Smooth muscle cell (in vitro differentiated cells): Measurements from ENCODE around the gene GAD2. TPM values are rescaled to one million over a fixed set of nuclear protein-coding genes. Genes with fewer than 3 reads are reported as not detected.
A peak's percentile ranks its signal among the peaks of the same experiment; 100 is the strongest.

Experiments used
- DNase-seq: peaks from one replicate; lab custom pipeline; 2025; ENCODE audit not compliant: unreplicated experiment; lab: John Stamatoyannopoulos, UW
- H2AFZ ChIP-seq: fragments of 200-600 bp; sonication (generic); 2 replicates; pipeline ENCODE4 v1.6.0; 2016; ENCODE audit warnings: antibody characterized with exemption, low read depth, mild to moderate bottlenecking
- H3F3A ChIP-seq: fragments of 200-600 bp; sonication (generic); 2 replicates; pipeline ENCODE4 v1.6.0; 2017; ENCODE audit warnings: antibody characterized with exemption, low read depth
- H3K27ac ChIP-seq: fragments of 200-600 bp; sonication (generic); 2 replicates; pipeline ENCODE4 v1.5.1; 2016; ENCODE audit warnings: low read depth, mild to moderate bottlenecking
- H3K27me3 ChIP-seq: fragments of 200-600 bp; sonication (generic); 2 replicates; pipeline ENCODE4 v1.6.1; 2016; ENCODE audit warnings: low read depth, mild to moderate bottlenecking
- H3K36me3 ChIP-seq: fragments of 200-600 bp; sonication (generic); 2 replicates; pipeline ENCODE4 v1.5.1; 2016; ENCODE audit warnings: low read depth
- H3K4me1 ChIP-seq: fragments of 200-600 bp; sonication (generic); 2 replicates; pipeline ENCODE4 v1.5.1; 2016; ENCODE audit warnings: low read depth
- H3K4me2 ChIP-seq: fragments of 200-600 bp; sonication (generic); 2 replicates; pipeline ENCODE4 v1.6.0; 2016; ENCODE audit warnings: mild to moderate bottlenecking
- H3K4me3 ChIP-seq: fragments of 200-600 bp; sonication (generic); 2 replicates; pipeline ENCODE4 v1.5.1; 2016; ENCODE audit warnings: mild to moderate bottlenecking
- H3K79me2 ChIP-seq: fragments of 200-600 bp; sonication (generic); 2 replicates; pipeline ENCODE4 v1.6.0; 2016; ENCODE audit warnings: low read depth, mild to moderate bottlenecking
- H3K9ac ChIP-seq: fragments of 200-600 bp; sonication (generic); 2 replicates; pipeline ENCODE4 v1.6.0; 2016; ENCODE audit warnings: low read depth
- H3K9me3 ChIP-seq: fragments of 200-600 bp; sonication (generic); replicated peaks from 2 replicates; pipeline ENCODE4 v1.5.1; 2016; ENCODE audit warnings: low read depth
- H4K20me1 ChIP-seq: fragments of 200-600 bp; sonication (generic); 2 replicates; pipeline ENCODE4 v1.6.0; 2016; ENCODE audit warnings: low read depth
- WGBS: methylation state at CpG from one replicate; pipeline ENCODE4 v1.1.7; 2016; ENCODE audit warnings: low lambda C conversion rate; 5-methylcytosine and 5-hydroxymethylcytosine counted together
- polyA plus RNA-seq: library from polyadenylated mRNA; unstranded; fragments of >200 nt; fragmentation: Nextera tagmentation; extraction: Ambion mirVana; gene quantifications from 2 replicates; pipeline ENCODE4 v1.2.1, GENCODE V29; 2016
- total RNA-seq: library from RNA; depleted of rRNA; stranded (reverse); fragments of >200 nt; gene quantifications from 2 replicates; pipeline ENCODE4 v1.2.3, GENCODE V29; 2014
- TF ChIP-seq, protein P1 (sequence below): fragments of 200-600 bp; sonication (generic); IDR thresholded peaks from 2 replicates; pipeline ENCODE4 v1.5.1; 2017; ENCODE audit warnings: borderline replicate concordance, mild to moderate bottlenecking, antibody characterized with exemption; ENCODE audit not compliant: insufficient read depth, poor library complexity, severe bottlenecking

GAD2 gene
- total and polyA plus RNA-seq, 2 experiments from 2014 or later, result not detected

DNA sequence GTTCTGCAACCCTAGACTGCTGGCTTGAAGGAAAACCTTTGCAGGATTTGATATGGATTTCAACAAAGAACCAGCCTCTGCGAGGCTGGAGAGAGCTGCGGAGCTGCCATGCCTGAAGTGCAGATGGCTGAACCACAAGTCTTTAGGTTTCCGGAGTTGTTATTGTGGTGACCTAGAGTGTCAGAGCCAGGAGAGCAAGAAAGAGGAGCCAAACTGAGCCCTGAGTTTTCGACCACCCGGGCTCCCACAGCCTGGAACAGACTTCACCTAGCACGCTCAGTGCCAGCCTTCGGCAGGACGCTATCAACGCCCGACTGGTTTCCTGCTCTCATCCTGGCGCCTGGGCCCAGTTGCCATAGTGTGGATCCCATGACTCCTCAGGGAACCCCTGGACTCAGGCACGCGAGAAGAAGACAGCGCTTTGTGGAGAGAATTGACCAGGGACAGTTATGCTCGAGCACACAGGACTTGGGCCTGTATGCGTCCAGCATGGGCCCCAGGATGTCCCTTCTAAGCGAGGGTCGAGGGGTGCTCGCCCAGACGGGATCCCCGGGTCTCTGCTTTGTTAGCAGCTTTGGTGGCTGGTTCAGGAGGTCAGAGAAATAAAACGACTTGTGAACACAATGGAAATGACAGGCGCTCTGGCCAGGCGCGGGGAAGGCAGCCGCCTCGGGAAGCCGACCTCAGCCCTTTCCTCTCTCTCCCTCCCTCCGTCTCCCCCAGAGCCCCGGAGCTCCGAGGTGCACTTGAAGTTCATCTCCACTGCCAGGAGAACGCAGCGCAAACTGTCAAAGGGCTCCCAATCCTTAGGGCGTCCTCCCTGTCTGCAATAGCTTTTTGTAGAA, 1.8 kb upstream of the GAD2 start:
- peak overlapping the region; percentile 13 for H3K4me3 ChIP-seq
- H3K4me1 ChIP-seq, result peaks cover 33% of the 10 kb centered on the region
- no peaks in the 10 kb centered on the region for H3K36me3 ChIP-seq
- H4K20me1 ChIP-seq, result no peaks in the 10 kb centered on the region
- H3K9me3 ChIP-seq, result no peaks in the 10 kb centered on the region
- H3K27ac ChIP-seq, result no peak overlapping the region
- TF ChIP-seq, protein P1, sequence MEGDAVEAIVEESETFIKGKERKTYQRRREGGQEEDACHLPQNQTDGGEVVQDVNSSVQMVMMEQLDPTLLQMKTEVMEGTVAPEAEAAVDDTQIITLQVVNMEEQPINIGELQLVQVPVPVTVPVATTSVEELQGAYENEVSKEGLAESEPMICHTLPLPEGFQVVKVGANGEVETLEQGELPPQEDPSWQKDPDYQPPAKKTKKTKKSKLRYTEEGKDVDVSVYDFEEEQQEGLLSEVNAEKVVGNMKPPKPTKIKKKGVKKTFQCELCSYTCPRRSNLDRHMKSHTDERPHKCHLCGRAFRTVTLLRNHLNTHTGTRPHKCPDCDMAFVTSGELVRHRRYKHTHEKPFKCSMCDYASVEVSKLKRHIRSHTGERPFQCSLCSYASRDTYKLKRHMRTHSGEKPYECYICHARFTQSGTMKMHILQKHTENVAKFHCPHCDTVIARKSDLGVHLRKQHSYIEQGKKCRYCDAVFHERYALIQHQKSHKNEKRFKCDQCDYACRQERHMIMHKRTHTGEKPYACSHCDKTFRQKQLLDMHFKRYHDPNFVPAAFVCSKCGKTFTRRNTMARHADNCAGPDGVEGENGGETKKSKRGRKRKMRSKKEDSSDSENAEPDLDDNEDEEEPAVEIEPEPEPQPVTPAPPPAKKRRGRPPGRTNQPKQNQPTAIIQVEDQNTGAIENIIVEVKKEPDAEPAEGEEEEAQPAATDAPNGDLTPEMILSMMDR, result no peak
- H3K4me2 ChIP-seq, result peak overlapping the region; percentile 81
- DNase-seq, result no peak
- H2AFZ ChIP-seq, result no peak overlapping the region
- no peaks in the 10 kb centered on the region for H3K79me2 ChIP-seq
- no peak overlapping the region for H3K9ac ChIP-seq
- H3K27me3 ChIP-seq, result peaks cover 100% of the 10 kb centered on the region
- H3F3A ChIP-seq, result no peaks in the 10 kb centered on the region
- WGBS, result 5% methylated on average over 34 of the region's 34 CpGs

- peaks cover 33% of the 10 kb centered on the region for H3K4me1 ChIP-seq
- peak overlapping the region; percentile 13 for H3K4me3 ChIP-seq
- no peaks in the 10 kb centered on the region for H3F3A ChIP-seq
- H3K4me2 ChIP-seq, result peak overlapping the region; percentile 81
- TF ChIP-seq, protein P1, result no peak
- H3K79me2 ChIP-seq, result no peaks in the 10 kb centered on the region
- no peak overlapping the region for H3K9ac ChIP-seq
- DNase-seq, result no peak
- no peaks in the 10 kb centered on the region for H3K9me3 ChIP-seq
- whole genome bisulfite sequencing, result 3% methylated on average over 31 of the region's 31 CpGs
- H3K27ac ChIP-seq, result no peak overlapping the region
- peaks cover 100% of the 10 kb centered on the region for H3K27me3 ChIP-seq
- no peak overlapping the region for H2AFZ ChIP-seq
- no peaks in the 10 kb centered on the region for H4K20me1 ChIP-seq
- H3K36me3 ChIP-seq, result no peaks in the 10 kb centered on the region
Observed at GRCh38 chr10:26215396-26215934, 1.1 kb upstream of the GAD2 start.

DNA sequence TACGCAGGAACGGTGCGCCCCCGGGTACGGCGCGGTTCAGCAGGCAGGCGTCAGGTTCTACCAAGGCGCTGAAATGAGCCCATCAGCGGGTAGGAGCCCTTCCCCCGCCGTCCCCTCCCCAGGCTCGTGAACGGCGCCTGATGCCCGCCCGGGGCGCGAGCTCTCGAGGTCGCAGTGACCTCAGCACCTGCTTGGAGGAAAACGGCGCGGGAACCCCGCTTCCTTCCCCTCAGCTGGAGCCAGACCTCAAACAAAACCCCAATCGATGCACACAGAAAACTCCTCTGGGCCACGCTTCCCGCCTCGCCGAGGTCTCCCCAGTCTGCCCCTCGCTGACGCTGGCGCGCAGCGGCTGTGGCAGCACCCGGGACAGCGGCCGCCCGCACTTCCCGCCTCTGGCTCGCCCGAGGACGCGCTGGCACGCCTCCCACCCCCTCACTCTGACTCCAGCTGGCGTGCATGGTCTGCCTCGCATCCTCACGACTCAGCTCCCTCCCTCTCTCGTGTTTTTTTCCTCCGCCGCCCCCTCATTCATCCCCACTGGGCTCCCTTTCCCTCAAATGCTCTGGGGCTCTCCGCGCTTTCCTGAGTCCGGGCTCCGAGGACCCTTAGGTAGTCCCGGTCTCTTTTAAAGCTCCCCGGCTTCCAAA, 514 bp upstream of the GAD2 start:
- Histone ChIP-seq H3K27me3 (peaks cover 100% of the 10 kb centered on the region), H3K36me3 (no peaks in the 10 kb centered on the region), H3K79me2 (no peaks in the 10 kb centered on the region), H3K9ac (no peak overlapping the region), H3K4me1 (peaks cover 33% of the 10 kb centered on the region), H3K27ac (no peak overlapping the region), H3K4me3 (peak overlapping the region; percentile 32), H3F3A (no peaks in the 10 kb centered on the region), H3K4me2 (peak overlapping the region; percentile 81), H3K9me3 (no peaks in the 10 kb centered on the region), H2AFZ (no peak overlapping the region), H4K20me1 (no peaks in the 10 kb centered on the region)
- under 1% methylated on average over 42 of the region's 57 CpGs for WGBS
- peak; percentile 40 for DNase-seq
- TF ChIP-seq, protein P1, result no peak
